GM19328 (cell line): ENCODE data around the gene TRIM42.

Source experiments
- ATAC-seq: cut with Tn5 transposase; IDR thresholded peaks from one replicate; pipeline ENCODE4 v1.9.1; 2021; ENCODE audit warnings: mild to moderate bottlenecking, moderate library complexity; ENCODE audit not compliant: unreplicated experiment

Gene TRIM42

DNA sequence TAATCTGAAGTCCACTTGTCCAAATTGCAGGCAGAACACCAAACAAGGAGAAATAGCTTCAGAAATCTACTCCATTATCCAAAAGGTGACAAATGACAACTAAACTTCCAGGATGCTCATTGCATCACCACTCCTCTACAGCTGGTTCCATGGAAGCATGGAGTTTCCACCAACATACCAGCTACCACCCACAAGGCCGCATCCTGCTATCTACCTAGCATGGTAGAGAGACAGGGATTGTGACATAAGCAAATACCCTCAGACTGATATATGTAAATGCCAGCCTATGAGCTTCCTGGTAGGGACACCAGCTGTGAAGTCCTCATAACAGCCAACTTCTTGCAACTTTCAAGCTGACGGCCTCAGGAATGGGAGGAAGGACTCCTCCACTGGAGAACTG, at the start of gene TRIM42:
Gene TRIM42, plus strand, starts transcription at position 301 of the 400 bp plus-strand sequence. CDS start 166 bp downstream, outside the sequence.
- ATAC-seq = no peak

- ATAC-seq = no peak
Measured at GRCh38 chr3:140628606-140629005, 49.3 kb upstream of the TRIM42 start.

DNA sequence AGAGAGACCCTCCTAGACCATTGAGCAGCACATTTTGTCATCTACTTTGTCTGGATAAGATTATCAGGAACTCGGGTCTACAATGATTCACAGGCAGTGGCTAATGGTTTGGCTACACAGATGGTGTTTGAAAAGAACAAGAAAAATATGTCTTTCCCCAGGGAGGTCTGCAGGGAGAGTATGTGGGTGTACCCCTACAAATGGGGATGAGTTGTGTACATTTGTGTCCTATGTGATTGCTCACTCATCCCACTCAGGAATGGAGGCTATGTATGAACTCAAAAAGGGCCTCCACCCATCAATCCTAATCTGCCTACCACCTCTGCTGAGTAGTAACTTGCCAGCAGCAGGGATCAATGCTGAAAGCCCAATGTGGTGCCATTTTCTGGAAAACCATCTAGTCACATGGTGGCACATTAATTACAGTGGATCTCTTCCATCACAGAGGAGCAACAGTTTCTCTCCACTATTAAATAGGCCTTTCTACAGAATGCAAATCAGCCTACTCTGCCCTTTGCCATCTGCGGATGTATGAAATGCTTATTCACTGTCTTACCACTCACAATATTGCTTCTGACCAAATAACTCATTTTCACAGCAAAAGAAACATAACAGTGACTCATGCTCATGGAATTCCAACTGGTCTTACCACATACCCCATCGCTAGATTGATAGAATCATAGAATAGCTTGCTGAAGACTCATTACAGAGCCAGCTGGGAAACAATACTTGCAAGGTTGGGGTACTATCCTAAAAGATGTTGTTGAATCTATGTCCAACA, 48.3 kb upstream of the TRIM42 start:
- ATAC-seq = no peak

DNA sequence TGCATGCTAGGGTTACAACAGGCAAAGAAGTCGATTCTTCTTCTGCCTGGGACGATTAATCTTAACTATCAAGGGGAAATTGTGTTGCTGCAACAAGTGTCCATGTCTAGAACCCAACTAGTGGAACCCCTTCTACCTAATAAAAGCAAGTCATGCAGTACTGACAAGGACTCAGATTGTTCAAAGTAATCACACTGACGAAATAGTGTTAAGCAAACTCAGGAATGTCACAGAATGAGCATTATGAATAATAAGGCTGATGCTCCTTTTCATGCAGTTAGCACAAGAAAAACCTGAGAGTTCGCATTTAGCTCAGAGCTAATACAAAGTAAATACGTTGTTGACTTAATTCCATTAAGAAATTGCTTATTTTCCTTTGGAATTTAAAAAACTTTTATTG, 47.5 kb upstream of the TRIM42 start:
- no peak for ATAC-seq

DNA sequence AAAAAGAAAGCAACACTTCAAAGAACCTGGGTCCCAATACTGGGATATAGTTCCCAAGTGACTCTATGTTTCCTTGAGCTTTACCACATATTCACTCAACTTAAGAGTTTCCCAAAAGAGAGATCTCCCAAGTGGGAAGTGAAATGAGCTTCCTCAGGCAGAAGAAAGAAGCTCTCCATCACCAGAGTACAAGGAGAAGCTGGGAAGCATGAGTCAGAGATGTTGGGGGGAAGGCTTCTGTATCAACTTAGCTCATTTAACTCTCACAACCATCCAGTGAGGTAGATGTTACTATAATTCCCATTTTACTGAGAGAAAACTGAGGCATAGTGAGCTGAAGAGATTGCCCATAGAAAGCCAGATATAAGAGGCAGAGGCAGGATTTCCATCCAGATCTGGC, 47.0 kb upstream of the TRIM42 start:
- ATAC-seq = no peak

GRCh38 chr3:140635276-140635675, 42.6 kb upstream of the TRIM42 start:
- no peak for ATAC-seq

GRCh38 chr3:140636406-140637138, 41.3 kb upstream of the TRIM42 start:
- ATAC-seq = no peak

- no peak for ATAC-seq
Measured at GRCh38 chr3:140651287-140651686, 26.6 kb upstream of the TRIM42 start.

DNA sequence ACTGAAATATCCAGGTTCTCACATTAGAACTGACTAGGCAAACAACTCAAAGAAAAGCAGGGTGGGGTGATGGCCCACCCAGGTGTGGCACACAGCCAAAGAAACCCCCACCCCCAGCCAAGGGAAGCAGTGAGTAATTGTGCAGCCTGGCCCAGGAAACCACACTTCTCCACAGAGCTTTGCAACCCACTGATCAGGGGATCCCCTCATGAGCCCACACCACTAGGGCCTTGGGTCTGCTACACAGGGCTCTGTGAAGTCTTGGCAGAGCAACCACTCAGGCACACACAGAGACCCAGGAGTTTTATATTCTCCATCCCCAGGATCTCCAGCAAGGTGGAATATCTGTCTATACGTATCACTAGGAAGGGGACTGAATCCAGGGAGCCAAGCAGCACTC, 22.2 kb upstream of the TRIM42 start:
- no peak for ATAC-seq

- no peak for ATAC-seq
Measured at GRCh38 chr3:140664111-140664510, 13.8 kb upstream of the TRIM42 start.

DNA sequence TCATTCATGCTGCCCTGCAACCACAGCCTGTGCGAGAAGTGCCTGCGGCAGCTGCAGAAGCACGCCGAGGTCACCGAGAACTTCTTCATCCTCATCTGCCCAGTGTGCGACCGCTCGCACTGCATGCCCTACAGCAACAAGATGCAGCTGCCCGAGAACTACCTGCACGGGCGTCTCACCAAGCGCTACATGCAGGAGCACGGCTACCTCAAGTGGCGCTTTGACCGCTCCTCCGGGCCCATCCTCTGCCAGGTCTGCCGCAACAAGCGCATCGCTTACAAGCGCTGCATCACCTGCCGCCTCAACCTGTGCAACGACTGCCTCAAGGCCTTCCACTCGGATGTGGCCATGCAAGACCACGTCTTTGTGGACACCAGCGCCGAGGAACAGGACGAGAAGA, 4.7 kb downstream of the TRIM42 start:
- ATAC-seq = no peak

DNA sequence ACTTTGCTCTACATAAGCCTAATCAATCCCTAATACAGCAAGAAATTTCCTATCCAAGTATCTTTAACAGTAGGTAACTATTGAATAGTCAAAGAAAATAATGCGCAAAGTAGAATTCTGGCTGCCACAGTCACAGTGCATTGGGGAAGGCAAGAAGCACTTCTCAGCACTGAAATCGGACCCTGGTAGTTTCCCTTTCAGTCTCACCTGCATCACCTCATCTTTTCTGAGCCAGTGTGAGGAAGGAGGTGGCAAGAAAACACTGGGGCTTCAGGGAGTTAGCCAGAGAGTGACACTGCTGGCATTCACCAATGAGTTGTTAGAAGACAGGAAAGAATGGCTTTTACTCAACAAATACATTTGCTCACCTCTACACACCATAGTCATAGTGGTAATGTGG, 8.3 kb downstream of the TRIM42 start:
- no peak for ATAC-seq

DNA sequence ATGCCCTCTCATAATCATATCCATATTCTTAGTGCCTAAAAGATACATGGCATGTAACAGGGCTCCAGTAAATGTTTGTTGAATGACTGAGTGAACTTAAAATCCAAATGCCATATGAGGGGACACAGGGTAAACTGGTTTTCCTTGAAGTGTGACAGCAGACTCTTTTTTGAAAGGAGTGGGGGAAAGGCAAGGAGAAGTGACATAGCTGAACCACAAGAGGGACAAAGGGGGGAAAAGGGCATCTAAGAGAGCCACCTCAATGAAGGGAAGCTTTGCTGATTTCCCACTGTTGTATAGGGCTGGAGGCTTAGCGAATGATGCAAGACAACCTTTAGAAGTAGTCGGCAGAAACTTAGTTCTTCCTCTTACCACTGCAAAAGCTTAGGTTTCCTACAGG, 9.1 kb downstream of the TRIM42 start:
- no peak for ATAC-seq

DNA sequence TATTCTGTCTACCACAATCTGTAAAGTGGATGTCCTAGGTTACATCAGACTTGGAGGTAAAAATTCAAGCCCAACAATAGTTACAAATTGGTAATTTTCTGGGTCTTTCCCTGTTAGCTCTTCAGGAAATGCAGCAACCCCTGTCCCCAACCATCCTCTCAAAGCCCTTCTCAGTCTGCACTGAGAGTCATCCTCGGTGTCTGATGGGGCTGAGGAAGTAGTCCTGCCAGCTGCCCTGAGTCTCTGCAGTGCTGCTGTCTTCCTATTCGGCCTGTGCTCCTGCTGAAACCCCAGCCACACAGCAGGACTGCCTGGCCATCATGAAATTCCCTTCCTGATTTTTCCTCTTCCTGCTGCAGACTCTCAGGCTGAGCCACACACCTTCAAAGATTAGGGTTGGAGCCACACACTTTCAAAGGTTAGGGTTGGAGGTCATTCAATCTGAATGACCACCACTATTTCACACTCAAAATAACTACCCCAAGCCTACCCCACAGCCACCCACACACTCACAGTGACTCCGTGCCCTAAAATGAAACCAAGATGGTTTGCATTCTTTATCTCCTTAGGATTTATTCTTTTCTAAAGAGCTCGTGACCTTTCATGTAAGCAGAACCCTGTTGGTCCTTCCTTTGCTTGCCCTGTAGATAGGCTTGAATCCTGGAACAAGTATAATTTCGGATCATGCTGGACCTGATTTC, 17.6 kb downstream of the TRIM42 start:
- no peak for ATAC-seq

DNA sequence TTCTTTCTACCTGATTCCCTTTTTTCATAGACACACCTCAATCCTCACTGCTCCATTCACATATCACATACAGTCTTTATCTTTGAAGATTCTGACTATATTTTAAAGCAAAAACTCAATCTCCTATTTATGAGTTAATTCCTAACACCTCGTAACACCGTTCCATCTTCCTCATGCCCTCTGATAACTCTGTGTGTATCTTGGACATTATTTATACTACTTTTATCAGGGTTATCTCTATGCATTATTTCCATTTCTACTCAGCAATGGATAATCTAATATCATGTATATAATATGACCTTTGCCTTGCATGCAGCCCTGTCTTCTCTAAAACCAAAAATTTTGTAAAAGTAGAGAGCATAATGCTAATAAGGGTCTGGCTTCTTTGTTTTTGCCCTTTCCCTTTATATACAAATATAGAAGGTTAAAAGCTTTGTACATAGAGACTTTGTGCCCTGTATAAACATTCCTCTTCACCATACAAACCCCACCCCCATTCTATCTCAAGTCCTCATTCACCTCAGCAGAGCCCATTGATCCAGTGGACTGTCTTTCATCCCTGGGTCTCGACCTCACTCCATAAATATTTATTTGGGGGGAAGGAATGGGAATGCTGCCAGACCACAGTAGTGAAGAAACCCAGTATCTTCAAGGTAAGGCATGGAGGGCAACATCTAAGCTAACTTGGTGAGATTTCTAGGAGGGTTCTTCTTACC, 21.8 kb downstream of the TRIM42 start:
- no peak for ATAC-seq

DNA sequence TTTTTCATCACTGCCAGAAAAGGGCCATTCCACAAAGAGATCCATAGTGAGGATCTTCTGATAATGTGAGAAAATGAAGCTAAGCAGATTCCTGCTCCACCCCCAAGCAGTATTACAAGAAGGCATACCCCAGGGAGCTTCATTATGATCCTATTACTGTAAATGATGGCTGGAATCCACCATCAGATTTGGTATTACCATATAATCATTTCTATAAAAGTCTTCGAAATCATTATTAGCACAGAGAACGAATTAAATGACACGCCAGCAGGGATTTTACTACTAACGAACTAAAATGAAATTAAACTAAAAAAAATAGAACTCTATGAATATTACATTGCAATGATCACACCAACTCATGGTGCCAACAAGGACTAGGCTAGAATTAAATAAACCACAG, 24.4 kb downstream of the TRIM42 start:
- no peak for ATAC-seq

DNA sequence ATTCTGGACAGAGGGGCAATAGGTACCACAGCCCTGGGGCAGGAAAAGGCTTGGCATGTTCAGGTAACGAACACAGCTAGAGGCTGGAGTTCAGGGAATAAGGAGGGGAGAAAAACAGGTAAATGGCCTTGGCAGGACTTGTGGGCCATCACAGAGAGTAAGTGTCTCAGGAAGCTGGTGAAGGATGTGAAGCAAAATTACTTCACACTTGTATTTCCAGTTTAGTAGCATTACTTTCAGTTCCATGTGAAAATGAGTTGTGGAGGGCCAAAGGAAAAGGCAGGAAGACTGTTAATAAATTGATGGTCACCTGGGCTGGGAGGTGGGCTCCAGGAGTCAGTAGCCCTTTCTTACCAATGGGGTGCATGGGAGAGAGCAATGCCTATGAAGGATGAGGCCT, 25.6 kb downstream of the TRIM42 start:
- no peak for ATAC-seq

DNA sequence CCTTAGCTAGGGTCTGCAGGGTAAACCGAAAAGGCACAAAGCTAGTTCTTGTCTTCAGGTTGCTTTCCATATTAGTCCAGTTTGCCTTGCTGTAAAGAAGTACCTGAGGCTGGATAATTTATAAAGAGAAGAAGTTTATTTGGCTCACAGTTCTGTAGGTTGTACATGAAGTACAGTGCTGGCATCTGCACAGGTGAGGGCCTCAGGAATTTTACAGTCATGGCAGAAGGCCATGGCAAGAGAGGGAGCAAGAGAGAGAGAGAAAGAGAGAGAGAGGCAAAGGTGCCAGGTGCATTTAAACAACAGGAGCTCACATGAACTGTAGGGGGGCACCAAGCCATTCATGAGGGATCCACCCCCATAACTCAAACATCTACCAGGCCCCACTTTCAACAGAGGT, 26.9 kb downstream of the TRIM42 start:
- no peak for ATAC-seq

- no peak for ATAC-seq
Measured at GRCh38 chr3:140705954-140706353, 28.1 kb downstream of the TRIM42 start.

- ATAC-seq = no peak
Measured at GRCh38 chr3:140706360-140706759, 28.5 kb downstream of the TRIM42 start.

DNA sequence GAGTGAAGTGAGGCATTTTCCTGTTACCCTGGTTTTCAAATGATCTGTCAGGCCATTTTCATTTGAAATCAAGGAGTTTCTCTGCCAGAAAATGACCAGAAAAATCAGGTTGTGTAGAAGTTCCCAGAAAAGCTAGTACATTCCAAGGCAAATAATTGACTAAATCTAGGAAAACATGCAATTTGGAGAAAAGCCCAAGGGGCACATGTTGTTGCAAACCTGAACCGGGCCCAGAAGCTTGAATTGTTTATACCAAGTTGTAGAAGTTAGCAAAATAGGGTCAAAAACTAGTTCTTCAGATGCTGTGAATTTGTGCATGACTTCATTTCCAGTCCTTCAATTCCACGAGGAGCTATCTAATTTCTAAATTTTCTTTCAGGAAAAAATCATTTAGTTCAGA, 31.0 kb downstream of the TRIM42 start:
- ATAC-seq = no peak
